Measurements from ENCODE around the gene FBXL4.

- TF ChIP-seq CTCF (IDR thresholded peaks at IDR 0.05) (no peak), POLR2A (IDR thresholded peaks at IDR 0.05) (no peak)
These were observed 36.4 kb upstream of the FBXL4 start for GRCh38 chr6:98984121-98984520.

All from lower leg skin (tissue), 3 donors.